Measurements from ENCODE around the gene BRCA2. TPM values are rescaled to one million over a fixed set of nuclear protein-coding genes. Genes with fewer than 3 reads are reported as not detected.

BRCA2 gene
- total and polyA plus RNA-seq, 9 of the 15 experiments (the other 6 are each of a cell fraction or from before 2014, with no cell fraction given) = 4.1 to 17.3 (median 5.8) TPM

- Histone ChIP-seq H3K9ac (ENCODE audit: insufficient read depth in 1 of 2, low read depth in 2 of 2, low read length in 2 of 2) (no peak overlapping the region), H3K36me3 (ENCODE audit: control insufficient read depth, insufficient read depth, low read length) (peaks cover 11% of the 10 kb centered on the region; the same call in 1 of the 3 replicates), H3K4me3 (no peak overlapping the region), H4K20me1 (replicated peaks; ENCODE audit: control insufficient read depth, insufficient read depth, low read length) (no peaks in the 10 kb centered on the region), H3K79me2 (ENCODE audit: control insufficient read depth, insufficient read depth, low read length) (no peaks in the 10 kb centered on the region), H3K27me3 (ENCODE audit: control insufficient read depth in 2 of 2, insufficient read depth in 2 of 2, low read length in 2 of 2) (no peaks in the 10 kb centered on the region), H3K4me1 (replicated peaks in 1 of 2; ENCODE audit: control insufficient read depth in 2 of 2, insufficient read depth in 2 of 2, low read length in 2 of 2) (no peaks in the 10 kb centered on the region), H3K9me1 (ENCODE audit: control insufficient read depth, insufficient read depth, low read length) (no peaks in the 10 kb centered on the region), H2AFZ (ENCODE audit: low read depth, low read length) (no peak overlapping the region), H3K27ac (ENCODE audit: extremely low read depth, low read depth, low read length) (no peak overlapping the region), H3K9me3 (replicated peaks; ENCODE audit: control insufficient read depth, insufficient read depth, low read depth, low read length) (no peaks in the 10 kb centered on the region), H3K4me2 (ENCODE audit: insufficient read depth, low read length) (no peak overlapping the region)
- BruUV-seq (replicated peaks) = no TSS peak
- CTCF ChIA-PET (ENCODE audit: low intra/inter-chr PET ratio) = no interaction called here
- 63% methylated on average over 4 of the region's 4 CpGs for WGBS (ENCODE audit: insufficient coverage, low coverage, missing lambda C conversion rate)
- in situ Hi-C loops (cut with MboI) = no loop called here
- no peak for DNase-seq (ENCODE audit: extremely low read depth in 1 of 4, low spot score in 3 of 4)
- intact Hi-C loops (cut with micrococcal nuclease) = no loop called here
- TF ChIP-seq TOE1 (IDR thresholded peaks at IDR 0.05; ENCODE audit: borderline replicate concordance) (no peak), TOE1 (CRISPR knock-in tag; IDR thresholded peaks at IDR 0.05; ENCODE audit: borderline replicate concordance, low read depth) (no peak), ZNF75A (CRISPR knock-in tag; IDR thresholded peaks at IDR 0.05) (no peak)
- no peak for FAIRE-seq
- no peak for ATAC-seq
- POLR2A ChIA-PET = no interaction called here
Observed at GRCh38 chr13:32403108-32403507, 87.8 kb downstream of the BRCA2 start.

- Histone ChIP-seq H3K79me2 (ENCODE audit: control insufficient read depth, insufficient read depth, low read length) (no peaks in the 10 kb centered on the region), H3K9me3 (replicated peaks; ENCODE audit: control insufficient read depth, insufficient read depth, low read depth, low read length) (no peaks in the 10 kb centered on the region), H3K9ac (ENCODE audit: insufficient read depth in 1 of 2, low read depth in 2 of 2, low read length in 2 of 2) (no peak overlapping the region), H3K27ac (ENCODE audit: extremely low read depth, low read depth, low read length) (no peak overlapping the region), H2AFZ (ENCODE audit: low read depth, low read length) (peak overlapping the region; percentile 94), H3K36me3 (ENCODE audit: control insufficient read depth, insufficient read depth, low read length) (no peaks in the 10 kb centered on the region), H3K4me2 (ENCODE audit: insufficient read depth, low read length) (no peak overlapping the region), H3K9me1 (ENCODE audit: control insufficient read depth, insufficient read depth, low read length) (no peaks in the 10 kb centered on the region), H3K4me3 (no peak overlapping the region), H3K27me3 (ENCODE audit: control insufficient read depth in 2 of 2, insufficient read depth in 2 of 2, low read length in 2 of 2) (no peaks in the 10 kb centered on the region), H4K20me1 (replicated peaks; ENCODE audit: control insufficient read depth, insufficient read depth, low read length) (no peaks in the 10 kb centered on the region), H3K4me1 (replicated peaks in 1 of 2; ENCODE audit: control insufficient read depth in 2 of 2, insufficient read depth in 2 of 2, low read length in 2 of 2) (peaks cover 0 to 6% of the 10 kb centered on the region in 2 experiments; a peak in 2 of 5 replicates)
- no peak for DNase-seq (ENCODE audit: extremely low read depth in 1 of 4, low spot score in 3 of 4)
- BruUV-seq (replicated peaks) = no TSS peak
- ATAC-seq = no peak
- no peak for FAIRE-seq
- POLR2A ChIA-PET = interaction anchor here (1.1 kb wide), 1 partner anchor 43 kb away, joined by 3 read pairs; no protein-coding TSS in a partner anchor
- WGBS (ENCODE audit: insufficient coverage, low coverage, missing lambda C conversion rate) = 79% methylated on average over 4 of the region's 6 CpGs
- CTCF ChIA-PET (ENCODE audit: low intra/inter-chr PET ratio) = no interaction called here
- intact Hi-C loops (cut with micrococcal nuclease) = no loop called here
- in situ Hi-C loops (cut with MboI) = no loop called here
- no peak for TF ChIP-seq BRCA1 (IDR thresholded peaks at IDR 0.05)
- no peak for TF ChIP-seq BRCA1 (CRISPR knock-in tag; IDR thresholded peaks at IDR 0.05)
- TF ChIP-seq MXI1 (IDR thresholded peaks at IDR 0.05; ENCODE audit: low read depth, low read length) = no peak
- no peak for TF ChIP-seq SMAD1 (IDR thresholded peaks at IDR 0.05; ENCODE audit: low read depth, low read length, partially characterized antibody)
- TF ChIP-seq ZNF592 (IDR thresholded peaks at IDR 0.05) = no peak
- no peak for TF ChIP-seq MEIS2 (IDR thresholded peaks at IDR 0.05; ENCODE audit: partially characterized antibody)
- TF ChIP-seq E2F3 (CRISPR knock-in tag; IDR thresholded peaks at IDR 0.05) = no peak
Observed at GRCh38 chr13:32407854-32408253, 92.5 kb downstream of the BRCA2 start.
